Uterus (tissue), 2 donors: ENCODE results near the gene MBTPS2.

Experiments used
- CTCF ChIP-seq, 4 experiments: fragments of 200-600 bp in 2 of 4; fragments of 450-650 bp in 2 of 4; sonication (generic) in 2 of 4; IDR thresholded peaks; one replicate each; pipeline ENCODE4 v1.5.1; 2016 to 2019; ENCODE audit warnings: antibody characterized with exemption in 4 of 4, mild to moderate bottlenecking in 2 of 4, moderate library complexity in 1 of 4
- POLR2A ChIP-seq, 2 donors: fragments of 450-650 bp; IDR thresholded peaks; one replicate each; pipeline ENCODE4 v1.6.1; 2016; ENCODE audit warnings: antibody characterized with exemption in 2 of 2, mild to moderate bottlenecking in 1 of 2, moderate library complexity in 1 of 2

GRCh38 chrX:21800344-21800770, 39.1 kb upstream of the MBTPS2 start:
- TF ChIP-seq CTCF (IDR thresholded peaks at IDR 0.05) (no peak), POLR2A (IDR thresholded peaks at IDR 0.05) (no peak)
